SK-N-MC (cell line): ENCODE results near the gene VANGL2.

ENCODE experiments used
- EZH2 ChIP-seq: fragments of 200-600 bp; sonication (generic); IDR thresholded peaks from one replicate; pipeline ENCODE4 v1.6.1; 2017; ENCODE audit warnings: antibody characterized with exemption
- FOXP2 ChIP-seq: optimal IDR thresholded peaks from 2 replicates; pipeline ENCODE3; 2011; ENCODE audit warnings: mild to moderate bottlenecking, moderate library complexity; ENCODE audit not compliant: insufficient read depth; ENCODE audit errors: extremely low read length, control extremely low read depth
- POLR2AphosphoS5 ChIP-seq: IDR thresholded peaks from 2 replicates; pipeline ENCODE4 v1.6.1; 2012; ENCODE audit warnings: mild to moderate bottlenecking, low read depth, low read length, borderline replicate concordance

DNA sequence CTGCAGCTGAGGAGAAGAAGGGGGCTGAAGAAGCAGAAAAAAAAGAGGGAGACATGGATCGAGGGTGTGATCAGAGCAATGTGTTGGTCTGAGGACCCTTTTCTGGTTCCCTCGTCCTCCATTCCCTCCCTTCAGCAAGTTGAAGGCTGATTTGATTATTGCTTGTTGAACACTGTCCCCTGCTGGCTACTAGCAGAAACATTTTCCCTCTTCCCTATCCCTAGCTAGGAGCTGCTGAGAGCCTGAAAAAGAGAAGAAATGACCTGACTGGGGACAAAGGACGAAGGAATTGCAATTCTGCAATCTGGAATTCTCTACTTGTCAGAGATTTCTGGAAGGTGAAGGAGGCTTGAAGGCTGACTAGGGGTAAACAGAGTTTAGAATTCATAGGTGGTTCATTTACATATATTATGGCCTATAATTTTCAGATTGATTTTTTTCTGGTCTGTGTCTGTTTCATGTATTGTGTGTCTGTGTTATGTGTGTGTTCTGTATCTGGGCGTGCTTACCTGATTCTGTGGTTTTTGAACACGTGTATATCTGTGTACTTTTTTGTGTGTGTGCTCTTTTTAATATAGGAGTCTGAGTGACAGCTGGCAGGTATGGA lies 23.7 kb upstream of the VANGL2 start:
- TF ChIP-seq EZH2: no peak
- TF ChIP-seq POLR2AphosphoS5: no peak
- no peak for TF ChIP-seq FOXP2
